ENCODE measurements around the gene ILK.

Gene ILK

DNA sequence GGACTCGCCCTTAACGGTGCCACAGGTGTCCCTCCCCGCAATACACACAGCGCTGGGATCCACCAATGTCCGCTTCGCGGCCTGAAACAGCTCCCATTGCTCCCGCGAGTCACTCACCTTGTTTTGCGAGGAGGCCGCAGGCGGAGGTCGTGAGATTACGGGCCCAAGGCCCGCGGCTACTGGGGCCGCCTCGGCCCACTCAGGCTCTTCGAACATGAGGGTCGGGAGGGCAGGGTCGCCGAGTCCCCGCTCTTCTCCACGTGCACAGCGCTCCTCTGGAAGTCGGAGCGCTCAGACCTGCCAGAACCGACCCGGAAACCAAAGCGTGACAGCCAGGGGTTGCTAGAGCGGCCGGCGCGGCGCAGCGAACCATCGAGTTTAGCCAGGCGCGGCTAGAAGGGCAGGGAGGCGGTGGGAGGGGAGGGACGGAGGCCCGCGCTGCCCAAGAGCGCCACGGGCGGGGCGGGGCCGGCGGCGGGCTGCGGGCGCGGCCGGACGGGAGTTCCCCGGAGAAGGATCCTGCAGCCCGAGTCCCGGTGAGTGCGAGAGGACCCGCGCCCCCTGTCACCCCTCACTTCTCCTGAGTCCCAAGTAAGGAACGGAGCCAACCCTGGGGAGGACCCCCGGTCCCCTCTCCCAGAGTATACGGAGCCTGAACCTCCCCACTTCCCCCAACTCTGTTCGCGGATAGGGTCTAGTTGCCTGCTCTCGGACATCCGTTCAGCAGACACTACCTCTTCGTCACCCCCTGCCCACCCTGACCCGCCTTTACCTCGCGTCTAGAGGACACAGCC, at the start of gene ILK, which contains the start of gene RRP8:
Gene ILK, plus strand, starts transcription at position 488 of the 794 bp plus-strand sequence. CDS start 498 bp downstream, outside the sequence.
Gene RRP8, minus strand, starts transcription at position 330 of the 794 bp plus-strand sequence. Its CDS starts 114 bp downstream, at position 216.
- peak; percentile 82 to 84 for DNase-seq

DNA sequence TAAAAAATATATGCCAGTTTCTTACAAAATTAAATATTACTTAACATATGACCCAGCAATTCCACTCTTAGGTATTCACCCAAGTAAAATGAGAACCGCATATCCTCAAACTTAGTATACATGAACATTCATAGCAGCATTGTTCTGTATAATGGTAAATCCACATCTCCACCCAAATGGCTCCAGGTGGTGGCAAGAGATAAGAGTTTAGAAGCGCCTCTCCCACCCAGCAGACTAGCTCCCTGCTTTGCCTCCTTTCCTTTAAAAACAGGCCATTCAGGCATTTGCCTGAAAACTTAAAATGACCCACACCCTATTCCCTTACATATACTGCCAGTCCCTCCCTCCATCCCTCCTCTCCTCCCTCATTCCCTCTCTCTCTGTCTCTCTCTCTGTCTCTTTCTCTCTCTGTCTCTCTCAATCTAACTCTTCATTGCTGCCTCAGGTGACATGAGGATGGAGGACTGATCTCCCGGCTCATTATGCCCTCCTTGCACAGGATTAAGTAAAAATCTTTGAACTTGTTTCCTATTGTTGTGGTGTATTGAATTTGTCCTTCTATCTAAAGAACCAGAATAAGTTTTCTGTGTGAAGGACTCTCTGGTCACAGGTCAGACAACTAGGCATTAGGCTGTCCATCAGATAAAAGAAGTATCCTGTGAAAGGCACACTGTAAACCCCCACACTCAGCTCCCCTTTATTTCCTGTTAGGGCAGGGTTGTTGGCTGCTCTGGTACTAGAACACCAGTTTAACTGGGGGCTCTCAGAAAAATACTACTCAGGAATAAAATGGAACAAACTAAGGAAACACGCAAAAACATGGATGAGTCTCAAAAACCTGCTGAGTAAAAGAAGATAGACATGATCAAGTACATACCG, 48.5 kb upstream of the ILK start:
- no peak for DNase-seq

DNA sequence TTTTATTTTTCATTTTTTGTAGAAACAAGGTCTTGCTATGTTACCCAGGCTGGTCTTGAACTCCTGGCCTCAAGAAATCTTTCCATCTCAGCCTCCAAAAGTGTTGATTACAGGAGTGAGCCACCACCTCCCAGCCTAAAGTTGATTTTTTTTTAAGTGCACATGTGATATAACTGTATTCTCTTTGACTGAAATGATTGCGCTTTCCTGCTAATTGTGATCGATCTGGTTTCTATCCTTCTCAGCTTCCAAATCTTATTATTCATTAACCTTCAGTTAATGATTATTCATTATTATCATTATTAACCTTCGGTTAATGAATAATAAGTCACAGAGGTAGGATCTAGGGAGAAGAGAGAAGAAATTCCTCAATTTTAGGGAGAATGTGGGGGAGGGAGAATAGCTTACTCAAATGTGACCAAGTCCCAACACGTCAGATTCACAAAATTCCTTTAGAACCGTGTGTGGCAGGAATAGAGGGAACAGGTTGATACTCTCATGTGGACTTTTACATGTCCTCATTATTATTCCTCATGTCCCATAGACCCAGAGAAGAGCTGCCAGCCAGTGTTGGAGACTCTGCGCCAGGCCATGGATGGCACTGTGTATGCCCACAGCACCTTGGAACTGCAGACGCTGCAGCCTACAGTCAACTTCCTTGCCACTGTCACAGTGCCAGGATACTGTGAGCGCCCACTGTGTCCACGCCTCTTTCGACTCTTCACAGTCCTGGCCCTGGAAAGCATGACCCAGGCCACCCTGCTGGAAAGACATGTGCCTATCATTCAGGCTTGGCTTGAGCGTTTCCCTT, 47.2 kb upstream of the ILK start:
- no peak for DNase-seq

- DNase-seq, result no peak
These were observed 46.5 kb upstream of the ILK start for GRCh38 chr11:6557063-6557462.

- no peak for DNase-seq
These were observed 45.6 kb upstream of the ILK start for GRCh38 chr11:6557761-6558674.

GRCh38 chr11:6559369-6559768, 44.2 kb upstream of the ILK start:
- no peak for DNase-seq

GRCh38 chr11:6561288-6561687, 42.3 kb upstream of the ILK start:
- DNase-seq, result no peak

DNA sequence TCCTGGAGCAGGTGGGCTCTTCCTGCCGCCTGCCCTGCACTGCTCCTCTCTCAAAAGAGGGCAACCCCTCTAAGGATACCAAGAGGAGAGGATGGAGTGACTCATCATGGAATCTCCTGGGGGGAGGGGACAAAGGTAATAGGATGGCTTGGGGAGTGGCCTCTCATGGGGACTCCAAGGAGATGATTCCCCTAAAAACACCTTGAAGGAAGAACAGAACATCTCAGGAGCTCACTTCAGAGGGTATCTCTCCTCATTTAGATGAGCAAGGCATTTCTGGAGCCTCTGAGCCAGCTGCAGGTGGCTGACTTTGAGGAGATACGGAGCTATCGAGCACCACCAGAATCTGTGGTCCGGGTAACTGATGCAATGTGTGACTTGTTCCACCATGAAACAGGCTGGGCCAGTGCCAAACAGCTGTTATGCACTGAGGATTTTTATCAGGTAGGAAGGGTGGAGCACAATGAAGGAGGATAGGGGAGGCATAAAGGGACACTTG, 40.4 kb upstream of the ILK start:
- DNase-seq, result no peak

DNA sequence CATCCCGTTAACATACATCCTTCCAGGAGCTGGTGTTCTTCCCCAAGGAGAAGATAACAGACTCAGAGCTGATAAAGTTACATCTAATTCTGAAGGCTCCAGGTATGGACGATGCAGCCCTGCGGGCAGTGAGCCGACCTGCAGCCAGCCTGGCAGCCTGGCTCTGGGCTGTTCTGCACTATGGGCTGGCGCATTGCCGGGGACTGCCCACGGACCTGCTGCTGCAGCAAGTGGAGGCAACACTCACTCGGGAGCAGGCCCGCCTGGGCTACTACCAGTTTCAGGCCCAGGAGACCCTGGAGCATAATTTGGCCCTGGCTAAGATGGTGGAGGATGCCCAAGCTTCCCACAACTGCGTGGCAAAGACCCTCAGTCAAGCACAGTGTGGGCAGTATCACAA, 39.9 kb upstream of the ILK start:
- DNase-seq, result no peak

DNA sequence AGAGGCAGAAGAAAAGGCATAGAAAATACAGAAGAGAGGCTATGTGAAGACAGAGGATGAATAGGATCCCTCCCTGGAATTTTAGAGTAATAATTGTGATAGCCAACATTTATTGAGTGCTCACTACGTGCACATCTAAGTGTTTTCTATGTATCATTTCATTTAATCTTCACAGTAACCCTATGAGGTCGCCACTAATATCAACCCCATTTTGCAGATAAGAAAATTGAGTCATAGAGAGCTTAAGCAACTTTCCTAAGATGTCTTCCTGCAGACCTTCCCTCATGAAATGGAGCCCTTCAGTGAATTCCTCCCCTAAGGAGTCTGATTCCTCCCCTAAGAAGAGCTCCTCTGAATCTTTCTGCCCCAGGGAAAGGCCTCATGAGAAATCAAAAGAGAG, 38.2 kb upstream of the ILK start:
- no peak for DNase-seq

- DNase-seq, result no peak
These were observed 37.4 kb upstream of the ILK start for GRCh38 chr11:6565988-6566703.

GRCh38 chr11:6566704-6567370, 36.7 kb upstream of the ILK start:
- DNase-seq, result no peak

DNA sequence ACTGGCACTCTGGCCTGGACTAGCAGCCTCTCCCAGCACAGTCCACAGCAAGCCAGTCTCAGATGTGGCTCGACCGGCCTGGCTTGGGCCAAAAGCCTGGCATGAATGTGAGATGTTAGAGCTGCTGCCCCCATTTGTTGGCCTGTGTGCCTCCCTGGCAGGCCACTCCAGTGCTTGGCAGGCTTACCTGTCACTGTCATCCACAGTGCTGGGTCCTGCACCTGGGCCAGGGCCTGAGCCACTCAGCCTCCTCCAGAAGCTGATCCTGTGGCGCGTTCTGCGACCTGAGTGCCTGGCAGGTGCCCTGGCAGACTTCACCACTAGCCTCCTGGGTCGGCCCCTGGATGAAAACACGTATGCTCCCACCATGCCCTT, 36.2 kb upstream of the ILK start:
- DNase-seq, result no peak

DNA sequence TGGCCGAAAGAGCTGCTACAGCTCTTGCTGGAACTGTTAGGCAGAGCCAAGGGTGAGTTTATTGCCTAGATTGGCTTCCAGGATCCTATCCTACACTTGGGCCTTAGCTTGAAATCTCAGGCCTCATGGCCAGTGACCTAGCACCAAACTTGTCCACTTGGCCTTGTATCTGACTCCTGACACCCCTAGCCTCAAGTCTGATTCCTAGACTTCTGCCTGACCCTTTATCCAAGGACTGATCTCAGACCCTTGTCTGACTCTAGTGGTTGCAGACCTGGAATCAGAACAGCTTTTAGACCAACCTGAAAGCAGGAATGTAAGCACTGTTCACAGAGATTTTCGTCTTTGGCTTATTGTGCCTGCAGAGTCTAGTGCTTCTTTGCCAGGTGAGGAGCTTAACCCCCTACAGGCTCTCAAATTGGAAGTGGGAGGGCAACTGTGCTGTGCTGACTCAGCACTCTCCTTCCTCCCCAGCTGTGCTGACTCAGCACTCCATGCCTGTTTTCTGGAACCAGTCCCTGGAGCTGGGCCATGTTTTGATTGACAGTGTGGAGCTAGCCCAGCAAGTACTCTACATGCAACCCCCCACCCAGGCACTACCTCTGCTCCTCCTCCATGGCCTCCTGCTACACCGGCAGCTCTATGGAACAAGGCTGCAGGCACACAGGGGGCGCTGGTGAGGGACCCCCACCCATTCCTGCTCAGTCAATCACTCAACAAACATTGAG, 35.2 kb upstream of the ILK start:
- no peak for DNase-seq

GRCh38 chr11:6569706-6570105, 33.9 kb upstream of the ILK start:
- DNase-seq, result no peak

- no peak for DNase-seq
These were observed 32.7 kb upstream of the ILK start for GRCh38 chr11:6570691-6571427.

GRCh38 chr11:6571434-6572008, 32.1 kb upstream of the ILK start:
- DNase-seq, result no peak

DNA sequence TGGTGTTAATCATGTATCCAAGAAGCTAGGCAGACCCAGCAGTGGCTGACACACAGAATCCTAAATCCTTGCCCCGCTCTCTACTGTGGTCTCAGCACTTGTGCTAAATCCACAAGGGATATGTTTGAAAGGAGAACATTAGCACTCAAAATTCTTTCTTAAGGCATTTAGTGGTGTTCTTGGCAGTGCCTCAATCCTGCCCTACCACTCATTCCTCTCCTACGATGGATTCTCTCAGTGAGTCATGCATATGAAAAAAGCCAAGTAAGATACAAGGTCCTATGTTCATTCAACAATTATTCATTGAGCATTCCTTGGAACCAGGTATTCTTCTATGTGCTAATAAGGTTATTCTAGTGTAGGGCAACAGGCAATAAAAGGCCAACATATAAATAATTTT, 31.4 kb upstream of the ILK start:
- no peak for DNase-seq

Measured in stimulated activated CD4-positive, alpha-beta T cell treated with anti-CD3 and anti-CD28 coated beads, Interleukin-4, amount 100 ng/mL, for 4 hours (primary cell).